Neural progenitor cell (in vitro differentiated cells): ENCODE results near the gene AQP5. TPM values are rescaled to one million over a fixed set of nuclear protein-coding genes. Genes with fewer than 3 reads are reported as not detected.
A peak's percentile ranks its signal among the peaks of the same experiment; 100 is the strongest.

Source experiments
- DNase-seq: peaks from one replicate; pipeline ENCODE4 v3.0.0-alpha.2; 2016; ENCODE audit warnings: low spot score
- H2AFZ ChIP-seq: fragments of 200-600 bp; sonication (generic); replicated peaks from 2 replicates; pipeline ENCODE4 v1.6.1; 2016; ENCODE audit warnings: antibody characterized with exemption
- H3F3A ChIP-seq: fragments of 200-600 bp; sonication (generic); 2 replicates; pipeline ENCODE4 v1.6.1; 2016; ENCODE audit warnings: antibody characterized with exemption, low read depth
- H3K27ac ChIP-seq: fragments of 200-600 bp; sonication (generic); 2 replicates; pipeline ENCODE4 v1.5.1; 2016; ENCODE audit warnings: mild to moderate bottlenecking
- H3K27me3 ChIP-seq: fragments of 200-600 bp; sonication (generic); 2 replicates; pipeline ENCODE4 v1.6.1; 2016; ENCODE audit warnings: mild to moderate bottlenecking, moderate library complexity
- H3K36me3 ChIP-seq: fragments of 200-600 bp; sonication (generic); 2 replicates; pipeline ENCODE4 v1.5.1; 2016
- H3K4me1 ChIP-seq: fragments of 200-600 bp; sonication (generic); 2 replicates; pipeline ENCODE4 v1.6.1; 2016; ENCODE audit warnings: mixed run types
- H3K4me2 ChIP-seq: fragments of 200-600 bp; sonication (generic); 2 replicates; pipeline ENCODE4 v1.6.1; 2016
- H3K4me3 ChIP-seq: fragments of 200-600 bp; sonication (generic); 2 replicates; pipeline ENCODE4 v1.5.1; 2016
- H3K79me2 ChIP-seq: fragments of 200-600 bp; sonication (generic); 2 replicates; pipeline ENCODE4 v1.6.1; 2016; ENCODE audit warnings: low read depth
- H3K9ac ChIP-seq: fragments of 200-600 bp; sonication (generic); 2 replicates; pipeline ENCODE4 v1.6.1; 2016
- H3K9me3 ChIP-seq: fragments of 200-600 bp; sonication (generic); 2 replicates; pipeline ENCODE4 v1.5.1; 2016; ENCODE audit warnings: low read depth
- H4K20me1 ChIP-seq: fragments of 200-600 bp; sonication (generic); 2 replicates; pipeline ENCODE4 v1.6.1; 2016; ENCODE audit warnings: low read depth
- H3K27ac Mint-ChIP-seq: 3 replicates; pipeline ENCODE4 v1.8.0; 2021; ENCODE audit warnings: mixed read lengths
- H3K27me3 Mint-ChIP-seq: 2 replicates; pipeline ENCODE4 v1.8.0; 2022; ENCODE audit warnings: low read depth, mild to moderate bottlenecking, inconsistent platforms, moderate library complexity, mixed read lengths; ENCODE audit not compliant: insufficient read depth
- H3K36me3 Mint-ChIP-seq: 3 replicates; pipeline ENCODE4 v1.8.0; 2021; ENCODE audit warnings: mixed read lengths
- H3K4me1 Mint-ChIP-seq: 3 replicates; pipeline ENCODE4 v1.8.0; 2021; ENCODE audit warnings: mixed read lengths
- H3K4me3 Mint-ChIP-seq: 3 replicates; pipeline ENCODE4 v1.8.0; 2021; ENCODE audit warnings: mild to moderate bottlenecking, moderate library complexity, mixed read lengths
- H3K9me3 Mint-ChIP-seq: 3 replicates; pipeline ENCODE4 v1.8.0; 2020; ENCODE audit warnings: mixed read lengths
- CTCF ChIP-seq: fragments of 200-600 bp; sonication (generic); IDR thresholded peaks from 2 replicates; pipeline ENCODE4 v1.5.1; 2017; ENCODE audit warnings: antibody characterized with exemption, mild to moderate bottlenecking
- EZH2 ChIP-seq: fragments of 200-600 bp; sonication (generic); IDR thresholded peaks from 2 replicates; pipeline ENCODE4 v1.6.1; 2017; ENCODE audit warnings: antibody characterized with exemption, mild to moderate bottlenecking, moderate library complexity
- EZH2phosphoT487 ChIP-seq: fragments of 200-600 bp; sonication (generic); IDR thresholded peaks from 2 replicates; pipeline ENCODE4 v1.6.1; 2017; ENCODE audit warnings: antibody characterized with exemption
- total RNA-seq: library from RNA; depleted of rRNA; stranded (reverse); fragments of >200 nt; gene quantifications from 2 replicates; pipeline ENCODE4 v1.2.3, GENCODE V29; 2015; ENCODE audit warnings: low replicate concordance

The AQP5 gene
- total RNA-seq, 1 donor from 2014 or later = not detected

GRCh38 chr12:49917166-49917787, 44.4 kb upstream of the AQP5 start:
- no peak overlapping the region for H3K27ac ChIP-seq
- no peak overlapping the region for H3K4me3 ChIP-seq
- H2AFZ ChIP-seq = no peak overlapping the region
- H3K79me2 ChIP-seq = no peaks in the 10 kb centered on the region
- Mint-ChIP-seq H3K9me3 (no peaks in the 10 kb centered on the region), H3K27me3 (peaks cover 7% of the 10 kb centered on the region), H3K36me3 (no peaks in the 10 kb centered on the region), H3K4me1 (peaks cover 24% of the 10 kb centered on the region), H3K4me3 (no peak overlapping the region), H3K27ac (peak overlapping the region; percentile 2)
- no peaks in the 10 kb centered on the region for H3K36me3 ChIP-seq
- H3K4me2 ChIP-seq = no peak overlapping the region
- H4K20me1 ChIP-seq = no peaks in the 10 kb centered on the region
- TF ChIP-seq EZH2phosphoT487 (no peak), EZH2 (no peak), CTCF (no peak)
- H3F3A ChIP-seq = peaks cover 8% of the 10 kb centered on the region
- peaks cover 7% of the 10 kb centered on the region for H3K4me1 ChIP-seq
- no peak overlapping the region for H3K9ac ChIP-seq
- no peak for DNase-seq
- H3K9me3 ChIP-seq = no peaks in the 10 kb centered on the region
- H3K27me3 ChIP-seq = no peaks in the 10 kb centered on the region

GRCh38 chr12:49917788-49918173, 43.9 kb upstream of the AQP5 start:
- no peak for DNase-seq
- Histone ChIP-seq H3K4me1 (peaks cover 7% of the 10 kb centered on the region), H4K20me1 (no peaks in the 10 kb centered on the region), H3F3A (peaks cover 8% of the 10 kb centered on the region), H3K9me3 (no peaks in the 10 kb centered on the region), H3K4me3 (no peak overlapping the region), H3K36me3 (no peaks in the 10 kb centered on the region), H2AFZ (no peak overlapping the region), H3K27ac (no peak overlapping the region), H3K9ac (no peak overlapping the region), H3K27me3 (no peaks in the 10 kb centered on the region), H3K79me2 (no peaks in the 10 kb centered on the region), H3K4me2 (no peak overlapping the region)
- Mint-ChIP-seq H3K4me3 (no peak overlapping the region), H3K36me3 (no peaks in the 10 kb centered on the region), H3K9me3 (no peaks in the 10 kb centered on the region), H3K27me3 (peaks cover 7% of the 10 kb centered on the region), H3K4me1 (peaks cover 20% of the 10 kb centered on the region), H3K27ac (no peak overlapping the region)
- TF ChIP-seq CTCF (no peak), EZH2phosphoT487 (no peak), EZH2 (no peak)

GRCh38 chr12:49920241-49920914, 41.3 kb upstream of the AQP5 start:
- no peak for DNase-seq
- Histone ChIP-seq H3F3A (no peaks in the 10 kb centered on the region), H4K20me1 (no peaks in the 10 kb centered on the region), H3K9me3 (no peaks in the 10 kb centered on the region), H3K4me2 (no peak overlapping the region), H3K4me3 (no peak overlapping the region), H3K4me1 (no peaks in the 10 kb centered on the region), H3K36me3 (no peaks in the 10 kb centered on the region), H2AFZ (no peak overlapping the region), H3K9ac (no peak overlapping the region), H3K79me2 (no peaks in the 10 kb centered on the region), H3K27ac (no peak overlapping the region), H3K27me3 (no peaks in the 10 kb centered on the region)
- H3K36me3 Mint-ChIP-seq = no peaks in the 10 kb centered on the region
- TF ChIP-seq EZH2phosphoT487 (no peak), EZH2 (no peak), CTCF (no peak)
- peak overlapping the region; percentile 65 for H3K27ac Mint-ChIP-seq
- H3K9me3 Mint-ChIP-seq = no peaks in the 10 kb centered on the region
- peaks cover 8% of the 10 kb centered on the region for H3K27me3 Mint-ChIP-seq
- H3K4me1 Mint-ChIP-seq = peaks cover 18% of the 10 kb centered on the region
- no peak overlapping the region for H3K4me3 Mint-ChIP-seq
